UCSD-AML1 (cell line): ENCODE data around the gene CASP10.
"Not testable (repeated sequence)": the region's sequence is repeated elsewhere in the genome, so short reads cannot be mapped to it uniquely, and the experiment has no call there.

Experiments
- DNase-seq: peaks from one replicate; lab custom pipeline; 2025; ENCODE audit not compliant: unreplicated experiment; lab: John Stamatoyannopoulos, UW

CASP10 gene

DNA sequence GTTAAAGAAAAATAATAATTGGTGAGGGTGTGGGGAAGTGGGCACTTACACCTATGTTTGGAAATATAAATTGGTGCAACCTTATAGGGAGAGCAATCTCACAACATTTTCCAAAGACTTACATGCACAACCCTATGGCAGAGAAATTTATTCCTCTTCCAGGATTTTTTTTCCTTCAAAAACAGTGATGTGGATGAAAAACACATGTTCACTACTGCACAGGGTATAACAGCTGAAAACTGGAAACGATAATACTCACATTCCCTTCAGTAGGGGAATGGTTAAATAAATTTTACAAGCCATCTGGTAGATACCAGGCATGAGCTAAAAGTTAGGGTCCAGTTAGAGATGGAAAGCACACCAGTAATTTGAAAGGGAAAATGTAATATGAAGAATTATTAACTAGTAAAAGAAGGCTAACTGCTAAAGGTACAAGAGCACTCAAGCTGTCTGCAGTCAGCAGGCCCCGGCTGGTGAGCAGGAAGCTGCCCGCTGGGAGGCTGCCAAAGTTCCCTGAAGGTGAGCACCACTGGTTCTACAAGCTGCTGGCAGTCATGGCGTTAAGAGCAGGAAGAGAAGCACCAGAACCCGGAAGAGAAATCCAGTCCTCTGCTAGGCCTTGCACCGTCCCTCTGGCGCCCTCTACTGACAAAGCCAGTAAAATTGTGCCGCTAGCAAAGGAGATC lies 49.0 kb downstream of the CASP10 start:
- peak; percentile 83 for DNase-seq

DNA sequence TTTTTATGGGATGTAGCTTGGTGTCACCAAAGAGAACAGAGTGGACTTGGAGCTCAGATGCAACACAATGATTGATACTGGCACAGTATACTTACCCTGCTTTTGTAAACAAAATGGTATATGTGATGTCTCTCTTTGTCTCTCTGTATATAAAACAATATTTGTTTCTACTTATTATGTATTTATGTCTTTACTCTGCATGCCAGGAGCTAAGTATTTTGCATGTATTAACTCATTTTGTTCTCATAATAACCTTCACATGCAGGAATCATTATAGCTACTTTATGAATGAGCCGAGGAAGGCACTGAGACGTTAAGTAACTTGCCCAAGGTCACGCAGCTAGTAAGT lies 49.5 kb downstream of the CASP10 start:
- DNase-seq, result no peak

DNA sequence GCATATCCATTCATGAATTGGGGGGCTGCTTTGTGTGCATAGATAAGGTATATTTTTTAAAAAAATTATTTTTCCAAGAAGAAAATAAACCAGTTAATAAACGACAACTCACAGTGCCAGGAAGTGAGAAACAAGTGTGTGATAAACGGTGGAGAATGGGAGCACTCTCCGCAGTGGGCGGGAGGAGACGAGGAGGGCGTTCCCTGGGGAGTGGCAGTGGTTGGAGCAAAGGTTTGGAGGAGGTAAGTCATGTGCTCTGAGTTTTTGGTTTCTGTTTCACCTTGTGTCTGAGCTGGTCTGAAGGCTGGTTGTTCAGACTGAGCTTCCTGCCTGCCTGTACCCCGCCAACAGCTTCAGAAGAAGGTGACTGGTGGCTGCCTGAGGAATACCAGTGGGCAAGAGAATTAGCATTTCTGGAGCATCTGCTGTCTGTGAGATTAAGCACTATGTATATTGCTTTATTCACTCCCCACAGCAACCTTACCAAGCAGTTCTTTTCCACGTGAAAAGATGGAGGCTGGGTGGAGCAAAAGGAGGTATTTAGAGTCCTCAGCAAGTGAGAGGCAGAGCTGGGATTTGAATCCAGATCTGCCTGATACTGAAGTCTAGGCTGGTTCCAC lies 50.4 kb downstream of the CASP10 start:
- DNase-seq, result peak; percentile 83

DNA sequence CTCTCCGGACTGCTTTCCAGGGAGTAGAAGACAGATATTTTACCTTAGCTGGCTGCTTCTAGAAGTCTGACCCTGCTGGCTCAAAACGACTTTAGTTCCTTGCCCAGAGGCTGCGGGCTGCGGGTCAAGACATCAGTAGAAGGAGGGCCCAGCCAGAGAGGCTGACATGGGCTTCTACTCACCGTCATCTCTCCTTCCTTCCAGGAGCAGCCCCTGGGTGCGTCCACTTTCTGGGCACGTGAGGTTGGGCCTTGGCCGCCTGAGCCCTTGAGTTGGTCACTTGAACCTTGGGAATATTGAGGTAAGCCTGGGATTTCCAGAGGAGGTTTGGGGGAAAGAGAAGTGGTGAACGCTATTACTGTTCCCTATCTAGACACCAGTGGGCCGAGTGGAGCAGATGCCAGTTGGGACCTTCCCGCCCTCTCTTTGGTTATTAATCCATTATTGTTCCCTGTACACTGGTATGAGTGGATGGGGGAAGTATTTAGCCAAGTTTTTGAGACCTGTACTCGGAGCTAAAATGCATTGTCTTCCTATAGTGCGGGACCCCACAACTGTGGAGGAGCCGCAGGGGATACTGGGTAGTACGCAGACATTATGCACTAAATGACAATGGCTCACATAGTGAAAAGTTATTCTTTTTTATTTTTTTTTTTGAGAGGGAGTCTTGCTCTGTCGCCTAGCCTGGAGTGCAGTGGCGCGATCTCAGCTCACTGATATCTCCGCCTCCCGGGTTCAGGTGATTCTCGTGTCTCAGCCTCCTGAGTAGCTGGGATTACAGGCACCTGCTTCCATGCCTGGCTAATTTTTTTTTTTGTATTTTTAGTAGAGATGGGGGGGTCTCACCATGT lies 51.1 kb downstream of the CASP10 start:
- peak; percentile 46 for DNase-seq

DNA sequence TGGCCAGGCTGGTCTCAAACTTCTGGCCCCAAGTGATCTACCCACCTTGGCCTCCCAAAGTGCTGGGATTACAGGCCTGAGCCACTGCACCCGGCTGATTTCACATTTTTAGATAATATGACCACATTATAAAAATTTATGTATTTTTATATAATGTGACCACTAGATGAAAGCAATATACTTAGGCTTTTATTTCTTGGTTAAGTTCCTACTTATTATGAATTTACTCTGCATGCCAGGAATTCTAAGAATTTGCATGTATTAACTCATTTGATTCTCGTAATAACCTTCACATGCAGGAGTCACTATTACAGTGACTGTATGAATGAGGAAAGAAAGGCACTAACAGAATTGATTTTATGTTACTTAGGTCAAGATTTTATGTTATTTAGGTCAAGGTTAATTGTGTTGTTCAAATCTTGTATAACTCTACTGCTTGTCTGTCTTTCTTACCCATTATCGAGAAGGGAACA lies 51.8 kb downstream of the CASP10 start:
- no peak for DNase-seq

DNA sequence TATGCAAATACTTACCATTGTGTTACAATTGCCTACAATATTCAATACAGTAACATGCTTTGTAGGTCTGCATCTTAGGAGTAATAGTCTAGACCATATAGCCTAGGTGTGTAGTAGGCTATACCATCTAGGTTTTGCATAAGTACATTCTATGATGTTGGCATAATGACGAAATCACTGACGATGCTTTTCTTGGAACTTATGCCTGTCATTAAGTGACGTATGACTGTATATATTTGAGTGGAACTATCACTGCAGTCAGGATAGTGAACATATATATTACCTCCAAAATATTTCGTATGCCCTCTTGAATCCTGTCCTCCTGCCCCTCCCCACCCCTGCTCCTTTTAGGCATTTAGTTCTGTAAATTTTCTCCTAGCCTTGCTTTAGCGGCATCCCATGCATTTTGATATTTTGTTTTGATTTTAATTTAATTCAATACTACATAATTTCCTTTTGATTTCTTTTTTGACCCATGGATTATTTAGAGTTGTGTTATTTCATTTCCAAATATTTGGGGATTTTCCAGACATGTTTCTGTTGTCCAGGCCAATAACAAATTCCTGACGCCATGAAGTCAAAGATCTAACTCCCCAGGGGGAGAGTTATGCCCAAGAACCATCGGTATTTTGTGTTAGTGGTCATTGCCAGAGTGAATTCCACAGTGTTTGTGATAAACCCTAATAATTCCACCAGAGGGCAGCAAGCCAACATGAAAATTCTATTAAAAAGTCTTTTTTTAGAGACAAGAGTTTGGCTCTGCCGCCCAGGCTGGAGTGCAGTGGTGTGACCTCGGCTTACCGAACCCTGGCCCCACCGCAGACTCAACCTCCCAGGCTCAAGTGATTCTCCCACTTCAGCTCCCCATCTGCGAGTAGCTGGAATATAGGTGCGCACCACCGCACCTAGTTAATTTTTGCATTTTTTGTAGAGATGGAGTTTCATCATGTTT lies 53.2 kb downstream of the CASP10 start:
- peak; percentile 32 for DNase-seq

DNA sequence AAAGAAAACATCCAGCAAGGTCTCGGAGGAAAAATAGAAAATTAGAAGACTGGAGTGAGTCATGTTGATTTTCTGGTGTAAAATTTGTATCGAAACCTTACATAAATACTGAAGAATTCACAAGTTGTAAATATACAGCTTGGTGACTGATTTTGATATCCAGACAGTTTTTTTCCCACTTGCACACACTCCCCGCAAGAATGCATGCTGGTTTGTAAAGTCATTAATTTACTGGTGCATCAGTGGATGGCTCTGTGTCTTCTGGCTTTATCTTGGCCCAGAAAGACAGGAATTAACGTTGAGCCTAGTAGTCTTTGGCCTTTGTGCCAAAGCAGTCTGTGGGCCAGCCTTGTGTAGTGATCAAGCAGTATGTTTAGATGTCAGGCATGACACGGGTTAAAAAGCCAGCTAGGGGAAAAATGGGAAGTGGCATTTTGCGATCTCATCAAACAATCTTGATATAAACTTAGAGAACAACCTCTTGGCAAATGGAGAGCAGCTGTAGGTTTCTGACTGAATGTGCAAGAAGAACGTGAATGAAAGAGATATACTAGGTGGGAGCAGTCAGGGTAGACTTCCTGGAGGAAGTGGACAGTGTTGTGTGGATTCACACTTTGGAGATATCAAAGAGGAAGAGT lies 54.7 kb downstream of the CASP10 start:
- DNase-seq, result no peak

DNA sequence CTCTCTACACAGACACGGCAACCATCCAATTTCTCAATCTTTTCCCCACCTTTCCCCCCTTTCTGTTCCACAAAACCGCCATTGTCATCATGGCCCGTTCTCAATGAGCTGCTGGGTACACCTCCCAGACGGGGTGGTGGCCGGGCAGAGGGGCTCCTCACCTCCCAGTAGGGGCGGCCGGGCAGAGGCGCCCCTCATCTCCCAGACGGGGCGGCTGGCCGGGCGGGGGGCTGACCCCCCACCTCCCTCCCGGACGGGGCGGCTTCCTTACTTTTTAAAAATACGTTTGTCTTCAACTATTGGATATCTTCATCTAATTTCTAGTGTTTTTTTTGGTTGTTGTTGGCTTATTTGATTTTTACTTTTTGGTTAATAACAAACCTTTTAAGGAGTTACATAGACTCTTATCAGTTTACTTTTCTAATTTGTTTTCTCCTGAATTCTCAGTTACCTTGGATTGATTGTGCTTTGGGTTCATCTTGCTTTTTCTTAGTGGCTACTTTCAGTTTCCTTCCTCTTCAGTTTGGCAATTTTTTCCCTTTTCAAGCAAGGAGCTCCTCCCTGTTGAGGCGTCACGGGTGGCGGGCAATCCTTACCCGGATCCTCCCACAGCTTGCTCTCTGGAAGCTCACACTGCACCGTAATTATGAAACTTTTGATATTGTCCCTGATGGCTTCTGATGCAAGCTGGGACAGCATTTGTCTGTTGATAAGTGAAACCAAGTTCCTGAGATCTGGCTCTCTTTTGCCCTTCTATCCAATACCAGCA lies 56.4 kb downstream of the CASP10 start:
- not testable (repeated sequence) for DNase-seq

DNA sequence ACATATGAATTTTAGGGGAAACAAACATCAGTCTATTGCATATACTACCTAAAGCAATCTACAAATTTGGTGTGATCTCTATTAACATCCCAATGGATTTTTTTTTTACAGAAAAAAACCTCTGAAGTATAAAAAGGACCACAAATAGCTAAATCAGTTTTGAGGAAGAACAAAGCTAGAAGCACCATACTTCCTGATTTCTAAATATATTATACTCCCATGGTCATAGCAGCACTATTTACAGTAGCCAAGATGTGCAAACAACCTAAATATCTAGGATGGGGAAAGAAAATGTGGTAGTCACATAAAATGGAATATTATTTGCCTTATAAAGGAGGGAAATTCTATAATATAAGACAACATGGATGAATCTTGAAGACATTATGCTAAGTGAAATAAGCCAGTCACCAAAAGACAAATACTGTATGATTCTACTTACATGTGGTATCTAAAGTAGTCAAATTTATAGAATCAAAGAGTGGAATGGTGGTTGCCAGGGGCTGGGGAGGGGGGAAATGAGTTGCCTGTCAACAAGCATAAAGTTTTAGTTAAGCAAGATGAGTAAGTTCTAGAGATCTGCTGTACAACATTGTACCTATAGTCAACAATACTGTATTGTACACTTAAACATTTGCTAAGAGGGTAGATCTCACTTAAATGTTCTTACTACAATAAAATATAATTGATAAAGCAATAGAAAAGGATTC lies 59.8 kb downstream of the CASP10 start:
- DNase-seq, result no peak

DNA sequence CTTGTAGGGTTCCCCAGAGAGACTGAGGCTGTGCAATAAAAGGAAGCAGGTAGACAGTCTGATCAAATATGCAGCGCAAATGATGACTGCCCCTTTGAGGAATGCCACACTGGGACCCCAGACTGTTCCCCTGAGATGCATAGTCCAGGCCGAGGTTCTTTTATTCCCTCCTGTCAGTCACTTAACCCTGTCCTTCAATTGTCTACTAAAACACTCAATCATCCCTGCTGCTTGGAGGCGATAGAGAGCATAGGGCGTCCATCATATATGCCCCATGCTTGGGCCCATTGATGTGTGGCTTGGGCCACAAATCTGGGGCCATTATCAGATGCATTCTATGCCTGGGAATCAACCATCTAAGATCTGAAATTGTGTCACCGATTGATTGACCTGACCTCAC lies 61.9 kb downstream of the CASP10 start:
- DNase-seq, result no peak

DNA sequence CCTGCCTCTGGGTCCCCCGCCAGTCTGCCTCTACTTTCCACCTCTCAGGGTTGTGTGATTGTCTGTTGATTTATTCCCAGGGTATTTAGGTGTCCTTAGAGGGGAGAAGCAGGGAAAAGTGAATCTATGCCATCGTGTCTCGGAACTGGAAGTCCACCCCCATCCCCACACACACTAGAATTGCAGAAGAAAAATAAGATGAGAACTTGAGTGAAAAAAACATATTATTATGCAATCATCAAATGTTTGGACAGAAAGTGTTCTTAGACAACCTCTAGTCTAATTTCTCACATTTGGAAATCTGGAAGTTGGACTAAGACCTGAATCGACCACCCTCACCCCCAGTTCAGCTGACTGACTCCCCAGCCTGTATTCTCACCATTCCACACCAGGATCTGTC lies 63.3 kb downstream of the CASP10 start:
- no peak for DNase-seq

DNA sequence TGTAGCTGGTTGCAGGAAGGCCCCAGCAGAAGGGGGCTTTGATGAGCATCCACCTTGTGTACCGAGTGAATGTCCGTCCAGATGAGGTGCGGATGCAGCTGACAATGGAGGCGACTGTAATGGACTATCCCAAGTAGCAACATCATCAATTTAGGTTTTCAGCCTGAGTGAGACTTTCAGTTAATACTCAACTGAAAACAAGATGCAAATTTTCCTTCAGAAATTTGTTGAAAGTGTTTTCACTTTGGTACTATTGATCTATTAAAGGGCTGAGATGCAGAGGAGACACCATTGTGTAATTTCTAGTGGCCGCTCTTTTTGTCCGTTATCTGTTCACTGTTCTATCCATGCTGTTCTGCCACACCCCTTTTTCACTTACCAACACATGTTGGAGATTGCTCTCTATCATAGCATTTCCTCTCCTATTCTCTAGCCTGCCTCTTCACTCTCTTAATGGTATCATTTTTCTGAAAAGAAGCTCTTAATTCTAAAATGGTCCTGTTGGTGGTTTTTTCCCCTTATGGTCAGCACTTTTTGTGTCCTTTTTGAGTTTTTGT lies 65.4 kb downstream of the CASP10 start:
- DNase-seq, result no peak

DNA sequence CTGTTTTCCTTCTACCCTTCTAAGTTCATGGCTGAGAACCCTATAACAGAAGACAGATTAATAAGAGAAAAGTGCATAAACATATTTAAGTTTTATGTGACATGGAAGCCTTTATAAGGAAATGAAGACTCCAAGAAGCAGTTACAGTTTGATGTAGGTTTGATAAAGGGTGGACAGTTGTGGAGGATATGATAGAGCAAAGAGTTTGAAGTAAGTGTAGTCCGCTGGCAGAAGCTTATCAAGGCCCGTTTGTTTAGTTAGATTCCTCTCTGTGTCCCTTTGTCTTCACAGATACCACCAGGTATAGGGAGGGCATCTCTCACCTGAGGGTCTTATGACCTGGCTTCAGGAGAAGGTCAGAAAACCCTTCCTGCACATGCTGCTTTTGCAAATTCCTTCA lies 66.9 kb downstream of the CASP10 start:
- no peak for DNase-seq

DNA sequence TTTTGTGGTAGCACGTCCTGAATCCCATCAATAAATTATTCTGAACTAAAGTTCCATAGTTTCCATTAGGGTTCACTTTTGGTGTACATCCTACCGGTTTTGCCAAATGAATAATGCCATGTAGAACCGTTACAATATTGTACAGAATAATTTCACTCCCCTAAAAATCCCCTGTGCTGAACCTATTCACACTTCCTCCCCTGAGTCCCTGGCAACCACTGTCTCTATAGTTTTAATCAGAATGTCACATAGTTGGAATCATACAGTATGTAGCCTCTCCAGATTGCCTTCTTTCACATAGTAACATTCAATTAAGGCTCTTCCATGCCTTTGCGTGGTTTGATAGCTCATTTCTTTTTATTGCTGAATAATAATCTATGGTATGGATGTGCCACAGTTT lies 67.8 kb downstream of the CASP10 start:
- no peak for DNase-seq

DNA sequence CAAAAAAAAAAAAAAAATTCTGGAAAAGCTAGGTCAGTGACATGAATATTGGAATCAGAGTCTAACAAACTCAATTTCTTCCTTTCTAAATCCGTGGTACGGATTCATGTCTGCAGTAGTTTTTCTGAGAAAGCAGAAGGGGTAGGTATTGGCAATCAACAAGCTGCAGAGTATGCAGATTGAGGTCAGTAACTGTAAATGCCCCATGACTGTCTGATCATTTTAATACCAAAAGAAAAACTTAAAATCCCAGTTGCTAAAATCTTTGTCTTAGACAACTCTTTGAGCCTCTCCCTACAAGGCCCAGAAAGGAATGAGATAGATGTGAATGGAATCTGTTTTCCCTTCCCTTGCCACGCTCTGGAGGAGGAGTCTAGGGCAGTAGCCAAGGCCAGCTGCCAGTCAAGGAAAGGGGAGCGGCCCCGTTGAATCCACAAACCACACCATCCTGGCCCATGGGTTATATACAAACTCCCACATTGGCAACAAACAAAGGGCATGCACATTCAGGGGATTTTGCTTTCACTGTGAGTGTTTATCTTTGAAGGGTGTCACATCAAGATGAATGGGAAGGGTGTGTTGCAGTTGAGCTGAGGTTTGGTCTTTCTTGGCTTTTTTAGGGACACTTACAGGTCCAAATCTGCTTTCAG lies 71.3 kb downstream of the CASP10 start:
- peak; percentile 58 for DNase-seq

DNA sequence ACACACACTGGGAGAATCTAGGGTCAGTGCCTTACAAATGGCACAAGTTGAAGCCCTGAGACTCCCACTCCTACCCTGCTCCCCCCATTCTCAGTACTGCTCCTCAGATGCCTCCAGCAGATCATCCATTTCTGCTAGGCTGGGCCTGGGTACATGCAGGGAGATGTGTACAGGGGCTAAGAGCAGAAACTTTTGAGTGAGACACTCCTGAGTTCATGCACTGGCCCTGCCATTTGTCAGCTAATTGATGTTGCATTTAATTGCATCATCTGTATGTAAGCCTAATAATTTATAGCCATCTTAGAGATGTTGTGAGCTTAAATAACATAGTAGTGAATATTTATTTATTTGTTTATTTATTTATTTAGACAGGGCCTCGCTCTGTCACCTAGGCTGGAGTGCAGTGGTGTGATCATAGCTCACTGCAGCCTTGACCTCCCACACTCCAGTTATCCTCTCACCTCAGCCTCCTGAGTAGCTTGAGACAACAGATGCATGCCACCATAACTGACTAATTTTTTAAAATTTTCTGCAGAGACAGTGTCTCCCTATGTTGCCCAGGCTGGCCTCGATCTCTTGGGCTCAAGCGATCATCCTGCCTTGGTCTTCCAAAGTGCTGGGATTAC lies 72.6 kb downstream of the CASP10 start:
- no peak for DNase-seq

DNA sequence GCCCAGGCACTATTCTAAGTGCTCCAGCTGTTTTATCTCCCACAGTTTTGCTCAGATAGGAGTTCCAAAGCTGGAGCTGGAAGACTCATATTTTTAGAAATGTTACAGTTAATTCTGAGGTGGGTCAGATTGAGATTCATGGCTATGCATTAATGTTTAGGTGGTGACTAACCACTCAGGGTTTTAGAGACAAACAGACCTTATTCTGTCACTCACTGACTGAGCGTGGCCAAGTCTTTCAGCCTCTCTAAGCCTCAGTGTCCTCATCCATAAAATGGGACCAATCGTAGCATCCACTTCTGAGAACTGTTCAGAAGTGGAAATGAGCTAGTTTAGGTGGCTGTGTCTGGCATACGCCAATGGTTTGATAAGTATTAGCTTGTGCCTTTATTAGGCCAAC lies 73.1 kb downstream of the CASP10 start:
- no peak for DNase-seq
